Psoas muscle (tissue), 8 donors: ENCODE measurements around the gene FOXN3. TPM values are rescaled to one million over a fixed set of nuclear protein-coding genes. Genes with fewer than 3 reads are reported as not detected.
"Not testable (repeated sequence)": the region's sequence is repeated elsewhere in the genome, so short reads cannot be mapped to it uniquely, and the experiment has no call there.

Source experiments
- ATAC-seq, 4 donors: fragments of 200-7000 bp; cut with Tn5 transposase; one replicate each; pipeline ENCODE4 v1.9.1; 2020; ENCODE audit warnings: moderate library complexity in 3 of 4, mild to moderate bottlenecking in 2 of 4
- DNase-seq, 2 donors: peaks; one replicate each; pipeline ENCODE4 v3.0.0-alpha.2; 2020
- H3K27ac ChIP-seq: fragments of 200-600 bp; one replicate; pipeline ENCODE4 v1.8.0; 2022
- H3K27me3 ChIP-seq, 3 donors: fragments of 200-600 bp in 1 of 3; one replicate each; pipeline versions ENCODE4 v1.6.1 to v1.8.0; 2013 to 2022; ENCODE audit warnings: low read length in 2 of 3, mild to moderate bottlenecking in 2 of 3, moderate library complexity in 1 of 3; ENCODE audit not compliant: insufficient read depth in 3 of 3
- H3K36me3 ChIP-seq, 2 donors: fragments of 200-600 bp in 1 of 2; one replicate each; pipeline versions ENCODE4 v1.6.1 to v1.8.0; 2013 to 2022; ENCODE audit warnings: low read depth in 1 of 2, mild to moderate bottlenecking in 1 of 2, moderate library complexity in 1 of 2; ENCODE audit not compliant: insufficient read depth in 1 of 2
- H3K4me1 ChIP-seq: fragments of 200-600 bp; one replicate; pipeline ENCODE4 v1.8.0; 2022
- H3K4me3 ChIP-seq: fragments of 200-600 bp; one replicate; pipeline ENCODE4 v1.8.0; 2022; ENCODE audit warnings: mild to moderate bottlenecking
- H3K9me3 ChIP-seq: fragments of 200-600 bp; one replicate; pipeline ENCODE4 v1.8.0; 2022
- WGBS, 3 donors: extraction: QIAGEN DNeasy Blood & Tissue Kit; methylation state at CpG; one replicate each; pipeline versions ENCODE4 v1.1.6 to v1.1.7; 2013; 5-methylcytosine and 5-hydroxymethylcytosine counted together
- intact Hi-C, 2 donors: fragments of 100-400 bp; cut with DNase I; formaldehyde crosslinking; loops; one replicate each; pipeline versions ENCODE4 v1.11.0 to v1.14.2; 2022
- polyA plus RNA-seq, 3 donors: library from polyadenylated mRNA; stranded (reverse); fragments of 200-250 nt; gene quantifications; one replicate each; pipeline ENCODE4 v1.2.3, GENCODE V29; 2013
- total RNA-seq, 4 donors: library from RNA; stranded (reverse); fragmentation: NEBNext Ultra II Directional in 2 of 4; extraction: Animal tissue kit (Norgen Biotek cat#: 25700) in 2 of 4; gene quantifications; one replicate each; pipeline versions ENCODE4 v1.2.1 to v1.2.4, GENCODE V29; 2021 to 2023
- TF ChIP-seq, protein P1 (sequence below): fragments of 200-600 bp; IDR thresholded peaks from one replicate; pipeline ENCODE4 v1.8.0; 2022; ENCODE audit warnings: antibody characterized with exemption
- donor health status: healthy with polysubstance abuse.
- donor health status: DM: no; HTN: no; CAD: no; lungs with moderate emphysema.
- donor health status: Bipolar disorder and iron deficiency.
- donor health status: healthy.
- donor health status: DM: yes; HTN: yes; CAD: no.
- donor health status: DM: no; HTN: no; CAD: no.
- donor health status: DM: no; HTN: no; CAD: no.
- donor health status: DM: yes; HTN: yes; CAD: no.

FOXN3 gene
- total and polyA plus RNA-seq, 7 donors, result 10.1 to 123 (median 73.6) TPM

DNA sequence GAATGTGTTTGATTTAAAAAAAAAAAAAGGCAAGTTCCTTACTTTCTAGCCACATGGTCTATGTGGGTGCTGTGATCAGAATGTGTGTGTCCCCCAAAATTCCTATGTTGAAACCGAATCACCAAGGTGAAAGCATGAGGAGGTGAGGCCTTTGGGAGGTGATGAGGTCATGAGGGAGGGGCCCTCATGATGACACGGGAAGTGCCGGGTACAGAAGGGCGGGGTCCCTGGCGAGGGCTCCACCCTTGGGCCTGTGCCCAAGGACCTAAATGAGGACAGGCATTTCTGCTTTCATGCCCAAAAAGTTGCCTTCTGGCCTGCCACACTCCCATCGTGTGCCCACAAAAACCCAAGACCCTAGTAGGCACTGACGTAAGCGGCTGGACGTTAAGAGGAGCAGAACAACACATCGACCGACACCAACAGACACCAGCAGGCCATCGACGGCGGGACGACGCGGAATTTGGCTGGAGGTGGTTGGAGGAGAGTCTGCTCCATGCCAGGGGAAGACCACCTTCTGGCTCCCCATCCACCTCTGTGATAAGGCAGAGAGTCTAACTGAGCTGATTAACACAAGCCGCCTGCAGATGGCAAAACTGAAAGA lies 211.8 kb downstream of the FOXN3 start:
- no peak overlapping the region for H3K4me3 ChIP-seq
- peaks cover 15% of the 10 kb centered on the region for H3K4me1 ChIP-seq
- DNase-seq, result no peak
- H3K27me3 ChIP-seq, result no peaks in the 10 kb centered on the region
- 92 to 94% (median 93%) methylated on average over 18 of the region's 18 CpGs for WGBS, 3 donors
- intact Hi-C loops, result no loop called here
- ATAC-seq, result no peak
- no peaks in the 10 kb centered on the region for H3K36me3 ChIP-seq
- no peaks in the 10 kb centered on the region for H3K9me3 ChIP-seq
- H3K27ac ChIP-seq, result no peak overlapping the region
- TF ChIP-seq, protein P1, sequence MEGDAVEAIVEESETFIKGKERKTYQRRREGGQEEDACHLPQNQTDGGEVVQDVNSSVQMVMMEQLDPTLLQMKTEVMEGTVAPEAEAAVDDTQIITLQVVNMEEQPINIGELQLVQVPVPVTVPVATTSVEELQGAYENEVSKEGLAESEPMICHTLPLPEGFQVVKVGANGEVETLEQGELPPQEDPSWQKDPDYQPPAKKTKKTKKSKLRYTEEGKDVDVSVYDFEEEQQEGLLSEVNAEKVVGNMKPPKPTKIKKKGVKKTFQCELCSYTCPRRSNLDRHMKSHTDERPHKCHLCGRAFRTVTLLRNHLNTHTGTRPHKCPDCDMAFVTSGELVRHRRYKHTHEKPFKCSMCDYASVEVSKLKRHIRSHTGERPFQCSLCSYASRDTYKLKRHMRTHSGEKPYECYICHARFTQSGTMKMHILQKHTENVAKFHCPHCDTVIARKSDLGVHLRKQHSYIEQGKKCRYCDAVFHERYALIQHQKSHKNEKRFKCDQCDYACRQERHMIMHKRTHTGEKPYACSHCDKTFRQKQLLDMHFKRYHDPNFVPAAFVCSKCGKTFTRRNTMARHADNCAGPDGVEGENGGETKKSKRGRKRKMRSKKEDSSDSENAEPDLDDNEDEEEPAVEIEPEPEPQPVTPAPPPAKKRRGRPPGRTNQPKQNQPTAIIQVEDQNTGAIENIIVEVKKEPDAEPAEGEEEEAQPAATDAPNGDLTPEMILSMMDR, result no peak

DNA sequence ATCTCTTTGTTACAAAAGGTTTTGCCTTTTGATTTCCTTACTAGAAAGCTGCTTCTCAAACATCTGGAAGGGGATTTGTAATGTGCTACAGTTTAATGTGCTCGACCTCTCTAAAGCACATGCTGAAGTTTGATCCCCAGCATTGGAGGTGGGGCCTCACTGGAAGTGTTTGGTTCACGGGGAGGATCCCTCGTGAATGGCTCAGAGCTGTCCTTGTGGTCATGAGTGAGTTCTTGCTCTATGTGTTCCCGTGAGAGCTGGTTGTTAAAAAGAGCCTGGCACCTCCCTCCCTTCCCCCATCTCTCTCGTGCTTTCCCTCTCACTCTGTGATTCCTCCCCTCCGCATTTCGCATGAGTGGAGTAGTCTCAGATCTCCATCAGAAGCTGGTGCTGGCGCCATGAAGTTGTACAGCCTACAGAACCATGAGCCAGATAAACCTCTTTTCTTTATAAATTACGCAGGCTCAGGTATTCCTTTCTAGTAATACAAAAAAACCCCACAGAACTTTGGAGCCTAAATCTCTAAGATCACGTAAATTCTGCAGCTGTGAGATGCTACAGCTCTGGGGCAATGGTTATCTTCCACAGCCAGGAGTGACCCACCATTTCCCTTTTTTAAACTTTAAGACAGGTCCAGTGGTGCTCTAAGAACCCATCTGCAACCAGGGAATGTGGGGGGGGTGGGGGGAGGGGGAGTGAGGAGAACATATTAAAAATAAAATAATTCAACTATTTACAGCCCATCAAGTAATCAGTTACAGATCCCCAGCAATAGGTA lies 214.4 kb downstream of the FOXN3 start:
- WGBS, 3 donors, result 68 to 83% (median 69%) methylated on average over 10 of the region's 10 CpGs
- H3K27ac ChIP-seq, result no peak overlapping the region
- peak in 1 of 4 donors; percentile 47 for ATAC-seq
- H3K4me3 ChIP-seq, result no peak overlapping the region
- H3K36me3 ChIP-seq, result no peaks in the 10 kb centered on the region
- no peaks in the 10 kb centered on the region for H3K9me3 ChIP-seq
- no peak for DNase-seq
- intact Hi-C loops, result no loop called here
- peaks cover 23% of the 10 kb centered on the region for H3K4me1 ChIP-seq
- H3K27me3 ChIP-seq, result no peaks in the 10 kb centered on the region
- TF ChIP-seq, protein P1, result no peak

DNA sequence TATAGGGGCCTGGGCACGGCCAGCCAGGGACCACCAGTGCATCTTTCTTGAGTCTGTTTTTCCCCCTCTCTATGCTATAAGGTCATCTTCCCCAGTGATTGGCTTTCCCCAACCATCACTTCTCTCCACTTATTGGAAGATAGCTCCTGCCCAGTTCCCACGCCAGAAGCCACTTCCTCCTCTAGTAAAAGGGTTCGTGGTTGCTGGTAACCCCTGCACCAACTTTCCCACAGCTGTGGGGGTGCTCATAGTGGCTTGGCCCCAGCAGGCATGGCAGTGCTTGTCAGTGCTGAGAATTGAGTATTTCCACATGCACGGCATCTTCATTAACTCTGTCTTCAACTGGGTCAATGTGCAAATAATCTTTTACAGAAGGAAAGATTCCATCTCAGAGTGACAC lies 215.4 kb downstream of the FOXN3 start:
- no peaks in the 10 kb centered on the region for H3K36me3 ChIP-seq
- intact Hi-C loops, result no loop called here
- 68 to 81% (median 71%) methylated on average over 4 of the region's 4 CpGs for WGBS, 3 donors
- TF ChIP-seq, protein P1, result no peak
- H3K4me3 ChIP-seq, result no peak overlapping the region
- ATAC-seq (no peak), DNase-seq (no peak)
- no peaks in the 10 kb centered on the region for H3K9me3 ChIP-seq
- peaks cover 16% of the 10 kb centered on the region for H3K4me1 ChIP-seq
- no peaks in the 10 kb centered on the region for H3K27me3 ChIP-seq
- H3K27ac ChIP-seq, result peak overlapping the region; percentile 7

DNA sequence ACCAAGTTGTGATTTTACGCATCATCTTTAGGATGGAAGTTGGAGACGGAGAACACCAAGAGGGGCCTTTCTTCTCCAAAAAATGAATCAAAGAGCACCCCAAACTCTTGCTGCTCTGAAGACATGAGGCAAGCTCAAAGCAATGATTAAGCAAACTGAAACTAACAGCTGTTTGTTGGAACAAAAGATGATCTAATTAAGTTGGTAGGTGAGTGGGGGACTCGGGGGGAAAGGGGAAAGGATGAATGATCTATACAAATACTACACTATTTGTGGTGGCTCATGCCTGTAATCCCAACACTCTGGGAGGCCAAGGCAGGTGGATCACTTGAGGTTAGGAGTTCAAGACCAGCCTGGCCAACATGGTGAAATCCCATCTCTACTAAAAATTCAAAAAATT lies 217.7 kb downstream of the FOXN3 start:
- Histone ChIP-seq H3K4me1 (peaks cover 16% of the 10 kb centered on the region), H3K4me3 (peak overlapping the region; percentile 17), H3K27ac (peak overlapping the region; percentile 72)
- ATAC-seq, intact Hi-C loops, H3K27me3 ChIP-seq, DNase-seq, H3K9me3 ChIP-seq, H3K36me3 ChIP-seq: not testable (repeated sequence)
- WGBS, 3 donors, result 64 to 75% (median 66%) methylated on average over 3 of the region's 3 CpGs

DNA sequence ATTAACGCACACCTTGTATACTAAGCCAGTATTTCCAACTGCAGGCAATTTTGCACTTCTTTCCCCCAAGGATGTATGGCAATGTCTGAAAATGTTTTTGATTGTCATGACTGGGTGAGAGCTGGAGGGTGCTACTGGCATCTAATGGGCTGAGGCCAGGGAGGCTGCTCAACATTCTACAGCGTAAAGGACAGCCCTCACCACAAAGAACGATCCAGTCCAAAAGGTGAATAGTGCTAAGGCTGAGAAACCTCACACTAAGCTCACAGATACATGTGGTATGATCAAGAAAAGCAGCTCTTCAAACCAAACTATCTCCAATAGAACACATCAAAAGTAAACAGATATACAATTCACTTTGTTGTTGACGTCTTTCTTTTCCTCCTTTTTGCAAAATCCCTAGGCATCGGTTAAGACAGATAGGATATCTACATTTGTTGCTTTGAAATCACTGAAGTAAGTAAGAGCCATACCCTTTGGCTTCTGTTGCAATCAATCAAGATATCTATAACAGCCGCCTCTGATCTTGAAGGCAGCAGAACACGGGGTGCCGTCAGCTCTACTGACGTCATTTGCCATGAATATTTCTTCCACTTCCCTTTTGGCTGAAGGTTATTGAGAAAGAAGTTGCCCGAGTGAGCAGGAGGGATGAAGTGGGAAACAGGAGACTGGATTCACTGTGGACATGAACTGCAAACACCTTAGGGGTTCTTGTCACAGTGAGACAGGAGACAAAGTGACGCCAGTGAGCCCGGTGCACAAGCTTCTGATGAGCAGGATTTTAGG lies 218.3 kb downstream of the FOXN3 start:
- TF ChIP-seq, protein P1, result no peak
- peak; percentile 84 to 88 (median 85) for ATAC-seq
- Histone ChIP-seq H3K4me3 (peak overlapping the region; percentile 17), H3K9me3 (no peaks in the 10 kb centered on the region), H3K27me3 (no peaks in the 10 kb centered on the region), H3K36me3 (no peaks in the 10 kb centered on the region), H3K27ac (peak overlapping the region; percentile 72), H3K4me1 (peaks cover 16% of the 10 kb centered on the region)
- 32 to 47% (median 40%) methylated on average over 12 of the region's 12 CpGs for WGBS, 3 donors
- intact Hi-C loops, result no loop called here
- peak in 1 of 2 donors; percentile 32 for DNase-seq
